ENCODE measurements around the gene PRUNE2.

The PRUNE2 gene

DNA sequence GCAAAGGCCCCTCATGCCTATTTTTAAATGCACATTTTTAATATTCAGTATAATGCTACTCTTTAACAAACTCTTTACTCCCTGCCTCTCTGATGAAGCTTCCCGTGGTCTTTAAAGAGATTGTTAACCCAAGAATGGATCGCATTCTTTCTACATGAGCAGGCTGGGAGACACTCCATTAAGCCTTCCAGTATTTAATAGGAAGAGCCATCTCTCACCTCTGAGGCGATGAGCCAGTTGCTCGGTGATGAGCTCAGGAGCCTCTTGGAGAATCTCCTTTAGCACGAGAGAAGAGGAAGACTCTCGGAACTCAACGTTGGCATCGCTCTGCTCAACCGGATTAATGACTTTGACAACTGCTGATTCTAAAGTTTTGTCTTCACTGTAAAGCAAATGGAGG, 59.6 kb downstream of the PRUNE2 start:
- ChIA-PET CTCF (no interaction called here), POLR2A (no interaction called here)
- TF ChIP-seq, protein P1, sequence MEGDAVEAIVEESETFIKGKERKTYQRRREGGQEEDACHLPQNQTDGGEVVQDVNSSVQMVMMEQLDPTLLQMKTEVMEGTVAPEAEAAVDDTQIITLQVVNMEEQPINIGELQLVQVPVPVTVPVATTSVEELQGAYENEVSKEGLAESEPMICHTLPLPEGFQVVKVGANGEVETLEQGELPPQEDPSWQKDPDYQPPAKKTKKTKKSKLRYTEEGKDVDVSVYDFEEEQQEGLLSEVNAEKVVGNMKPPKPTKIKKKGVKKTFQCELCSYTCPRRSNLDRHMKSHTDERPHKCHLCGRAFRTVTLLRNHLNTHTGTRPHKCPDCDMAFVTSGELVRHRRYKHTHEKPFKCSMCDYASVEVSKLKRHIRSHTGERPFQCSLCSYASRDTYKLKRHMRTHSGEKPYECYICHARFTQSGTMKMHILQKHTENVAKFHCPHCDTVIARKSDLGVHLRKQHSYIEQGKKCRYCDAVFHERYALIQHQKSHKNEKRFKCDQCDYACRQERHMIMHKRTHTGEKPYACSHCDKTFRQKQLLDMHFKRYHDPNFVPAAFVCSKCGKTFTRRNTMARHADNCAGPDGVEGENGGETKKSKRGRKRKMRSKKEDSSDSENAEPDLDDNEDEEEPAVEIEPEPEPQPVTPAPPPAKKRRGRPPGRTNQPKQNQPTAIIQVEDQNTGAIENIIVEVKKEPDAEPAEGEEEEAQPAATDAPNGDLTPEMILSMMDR (IDR thresholded peaks at IDR 0.05; ENCODE audit: control extremely low read depth, extremely low read depth, low read depth, missing control alignments) = no peak

DNA sequence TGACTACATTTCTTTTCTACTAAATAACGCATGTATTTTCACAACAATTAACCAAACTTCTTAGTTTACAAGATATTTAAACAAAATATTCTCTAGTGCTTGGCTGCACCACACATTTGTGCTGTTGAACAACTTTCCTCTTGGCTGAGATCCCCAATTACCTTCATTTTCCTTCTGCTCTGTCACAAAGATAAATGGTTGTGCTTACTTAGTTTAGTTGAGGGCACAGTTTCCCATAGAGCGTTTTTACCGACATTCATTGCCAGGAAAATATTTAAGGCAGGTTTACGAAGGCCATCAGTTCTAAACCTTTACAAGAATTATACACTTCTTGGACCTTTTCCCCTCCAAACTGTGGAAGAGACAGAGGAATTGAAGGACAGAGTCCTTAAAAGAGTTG, 60.7 kb downstream of the PRUNE2 start:
- ChIA-PET CTCF (no interaction called here), POLR2A (interaction anchor here (0.6 kb wide), 2 partner anchors 10 to 31 kb away, joined by 6 to 7 read pairs; no protein-coding TSS in a partner anchor)

More for the DNA sequence above, 59.6 kb downstream of the PRUNE2 start:
- no peak for DNase-seq (ENCODE audit: extremely low spot score)

DNA sequence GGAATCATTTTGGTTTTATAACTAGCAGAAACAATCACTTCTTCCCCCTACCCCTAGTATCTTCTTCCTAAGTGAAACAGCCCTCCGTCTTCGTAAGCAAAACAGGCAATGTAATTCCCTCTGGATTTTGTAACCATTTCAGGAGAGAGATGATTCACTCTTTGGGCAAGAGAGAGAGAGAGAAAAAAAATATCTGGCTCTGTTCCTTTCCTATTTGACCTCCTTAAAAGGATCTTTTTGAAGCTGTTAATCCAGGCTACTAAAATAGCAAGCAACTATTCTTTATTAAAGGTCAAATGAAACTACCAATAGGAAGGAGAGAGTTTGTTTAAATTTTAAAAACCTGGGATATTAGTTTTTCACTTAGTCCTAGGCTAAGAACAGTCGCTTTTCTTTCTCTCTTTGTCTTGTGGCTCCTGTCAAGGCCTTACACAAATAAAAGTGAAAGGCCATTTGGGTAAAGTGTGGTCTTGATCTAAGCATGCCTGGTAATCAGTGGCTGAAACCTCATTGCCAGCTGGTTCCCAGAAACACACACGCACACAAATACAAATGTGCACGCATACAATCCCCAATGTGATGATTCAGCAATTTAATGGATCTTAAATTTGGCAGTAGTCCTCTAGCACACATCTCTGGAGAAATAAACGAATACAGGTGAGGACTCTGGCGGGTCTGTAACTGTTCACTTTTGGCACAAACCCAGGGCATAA, 70.2 kb downstream of the PRUNE2 start:
- POLR2A ChIA-PET = no interaction called here
- no peak for DNase-seq (ENCODE audit: extremely low spot score)
- TF ChIP-seq, protein P1 (IDR thresholded peaks at IDR 0.05; ENCODE audit: control extremely low read depth, extremely low read depth, low read depth, missing control alignments) = no peak
- CTCF ChIA-PET = interaction anchor here (1.4 kb wide), 1 partner anchor 10 kb away, joined by 5 read pairs; no protein-coding TSS in a partner anchor

More for the DNA sequence above, 60.7 kb downstream of the PRUNE2 start:
- TF ChIP-seq, protein P1 (IDR thresholded peaks at IDR 0.05; ENCODE audit: control extremely low read depth, extremely low read depth, low read depth, missing control alignments) = no peak
- no peak for DNase-seq (ENCODE audit: extremely low spot score)

DNA sequence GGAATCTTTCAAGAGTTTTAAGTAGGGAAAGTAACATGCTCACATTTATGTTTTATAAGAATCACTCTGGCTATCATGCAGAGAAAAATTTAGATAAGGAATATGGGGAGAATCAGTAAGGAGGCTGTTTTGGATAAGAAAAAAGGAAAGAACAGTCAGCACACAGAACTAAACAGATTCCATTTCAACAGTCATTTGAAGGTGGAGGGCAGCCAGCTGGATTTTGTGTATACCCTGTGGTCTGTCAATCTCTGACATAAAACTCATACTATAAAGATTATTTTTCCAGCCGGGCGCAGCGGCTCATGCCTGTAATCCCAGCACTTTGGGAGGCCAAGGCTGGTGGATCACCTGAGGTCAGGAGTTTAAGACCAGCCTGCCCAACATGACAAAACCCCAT, 77.5 kb downstream of the PRUNE2 start:
- no peak for DNase-seq (ENCODE audit: extremely low spot score)
- ChIA-PET POLR2A (interaction anchor here (0.6 kb wide), 1 partner anchor 218 kb away, joined by 4 read pairs; no protein-coding TSS in a partner anchor), CTCF (no interaction called here)
- TF ChIP-seq, protein P1 (IDR thresholded peaks at IDR 0.05; ENCODE audit: control extremely low read depth, extremely low read depth, low read depth, missing control alignments) = no peak

DNA sequence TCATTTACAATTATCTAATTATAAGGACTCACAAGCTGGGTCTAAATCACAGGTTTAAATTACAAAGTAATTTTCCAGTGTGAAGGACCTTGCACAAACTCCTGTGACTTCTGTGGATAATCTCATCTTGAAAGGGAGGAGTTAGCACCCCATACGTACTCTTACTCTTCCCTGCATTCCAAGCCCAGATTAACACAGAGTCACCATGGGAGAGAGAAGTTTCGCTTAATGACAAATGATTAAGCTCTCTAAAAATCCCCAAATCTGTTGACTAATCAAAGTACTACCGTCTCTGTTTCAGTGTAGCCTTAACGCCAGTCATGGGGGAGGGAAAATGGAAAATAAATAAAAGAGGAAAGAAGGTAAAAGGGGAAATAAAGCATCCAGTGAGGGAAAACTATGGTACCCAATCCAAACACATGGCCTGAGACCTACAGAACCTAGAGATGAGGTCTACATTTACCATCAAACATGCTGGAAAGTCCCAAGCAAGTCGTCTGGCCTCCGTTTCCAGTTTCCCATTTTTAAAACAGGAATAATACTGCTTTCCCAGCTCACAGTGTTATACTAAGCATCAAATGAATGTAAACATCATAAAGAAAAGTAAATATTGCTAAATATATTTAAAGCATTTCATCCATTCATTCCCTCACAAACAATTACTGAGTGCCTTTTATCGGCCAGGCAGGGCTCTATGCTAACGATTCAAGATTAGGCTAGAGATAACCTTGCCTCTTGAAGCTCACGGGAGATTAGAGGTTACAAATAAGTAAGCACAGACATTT, 78.4 kb downstream of the PRUNE2 start:
- TF ChIP-seq, protein P1 (IDR thresholded peaks at IDR 0.05; ENCODE audit: control extremely low read depth, extremely low read depth, low read depth, missing control alignments) = no peak

DNA sequence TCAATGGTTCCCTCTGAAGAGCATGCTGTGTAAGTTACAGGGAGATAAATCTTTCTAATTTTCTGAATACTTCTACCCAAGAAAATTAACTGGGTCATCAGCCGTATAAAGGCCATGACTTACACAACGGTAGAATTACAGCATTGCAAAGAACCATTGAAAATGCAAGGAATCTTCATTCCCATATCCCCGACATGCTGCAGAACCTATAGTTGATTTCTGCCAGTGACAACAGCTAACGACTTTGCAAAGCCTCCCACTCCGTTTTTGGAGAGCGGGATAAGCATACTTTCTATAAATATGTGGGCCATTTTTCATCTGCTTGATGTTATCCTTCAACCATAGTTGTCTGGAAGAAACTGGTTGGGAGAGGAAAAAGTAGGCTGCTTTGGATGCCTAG, 85.5 kb downstream of the PRUNE2 start:
- TF ChIP-seq, protein P1 (IDR thresholded peaks at IDR 0.05; ENCODE audit: control extremely low read depth, extremely low read depth, low read depth, missing control alignments) = no peak
- ChIA-PET CTCF (no interaction called here), POLR2A (no interaction called here)
- no peak for DNase-seq (ENCODE audit: extremely low spot score)

More for the DNA sequence above, 78.4 kb downstream of the PRUNE2 start:
- POLR2A ChIA-PET = no interaction called here
- CTCF ChIA-PET = interaction anchor here (3.6 kb wide), 1 partner anchor 17 kb away, joined by 21 read pairs; no protein-coding TSS in a partner anchor
- DNase-seq (ENCODE audit: extremely low spot score) = no peak

Measured in GM10248 (cell line).